ENCODE measurements around the gene PGP.

Gene PGP

GRCh38 chr16:2237102-2237482, 22.5 kb upstream of the PGP start:
- DNase-seq: no peak

DNA sequence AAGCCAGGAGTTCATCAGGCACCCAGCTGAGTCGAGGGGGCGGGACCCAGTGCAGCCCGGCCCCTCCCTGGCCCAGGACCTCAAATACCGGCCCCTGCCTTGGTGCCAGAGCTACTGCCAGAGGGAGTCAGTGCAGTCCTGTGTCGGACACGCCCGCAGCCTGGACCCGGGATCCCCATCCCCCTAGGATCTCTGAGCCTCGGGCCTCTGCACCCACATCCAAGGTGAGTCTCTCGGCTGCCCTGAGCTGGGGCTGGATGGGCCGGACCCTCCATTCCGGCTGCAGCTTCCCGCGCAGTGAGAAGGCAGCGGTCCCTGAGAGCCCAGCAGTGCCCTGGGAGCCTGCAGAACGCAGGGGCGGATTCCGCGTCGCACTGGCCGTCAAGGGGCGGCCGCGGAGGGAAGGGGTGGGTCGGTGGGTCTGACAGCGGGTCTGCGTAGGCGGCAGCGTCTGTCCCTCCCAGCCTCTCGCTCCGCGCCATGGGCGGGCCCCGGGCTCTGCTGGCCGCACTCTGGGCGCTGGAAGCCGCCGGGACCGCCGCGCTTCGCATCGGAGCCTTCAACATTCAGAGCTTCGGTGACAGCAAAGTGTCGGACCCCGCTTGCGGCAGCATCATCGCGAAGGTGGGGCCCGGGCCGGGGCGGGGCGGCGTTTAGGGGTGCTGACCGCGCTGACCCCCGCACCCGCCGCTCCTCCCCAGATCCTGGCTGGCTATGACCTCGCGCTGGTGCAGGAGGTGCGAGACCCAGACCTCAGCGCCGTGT, 21.9 kb upstream of the PGP start, which contains the start of gene DNASE1L2:
Gene DNASE1L2 (plus strand): TSS at position 108 of the 765 bp plus-strand sequence. CDS start 373 bp downstream, at position 481.
- no peak for DNase-seq

GRCh38 chr16:2235695-2236336, 21.2 kb upstream of the PGP start:
- no peak for DNase-seq

DNA sequence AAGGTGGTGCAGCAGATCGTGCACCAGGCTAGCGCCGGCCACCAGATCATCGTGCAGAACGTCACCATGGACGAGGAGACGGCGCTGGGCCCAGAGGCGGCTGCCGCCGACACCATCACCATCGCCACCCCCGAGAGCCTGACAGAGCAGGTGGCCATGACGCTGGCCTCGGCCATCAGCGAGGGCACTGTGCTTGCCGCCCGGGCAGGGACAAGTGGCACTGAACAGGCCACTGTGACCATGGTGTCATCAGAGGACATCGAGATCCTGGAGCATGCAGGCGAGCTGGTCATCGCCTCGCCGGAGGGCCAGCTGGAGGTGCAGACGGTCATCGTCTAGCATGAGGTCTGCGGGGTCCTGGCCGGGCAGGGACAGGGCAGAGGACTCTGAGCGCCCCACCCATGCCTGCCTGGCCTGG, 20.6 kb upstream of the PGP start:
- DNase-seq: no peak

- no peak for DNase-seq
Measured at GRCh38 chr16:2234813-2235170, 20.2 kb upstream of the PGP start.

- no peak for DNase-seq
Measured at GRCh38 chr16:2233872-2234812, 19.5 kb upstream of the PGP start.

- no peak for DNase-seq
Measured at GRCh38 chr16:2233046-2233775, 18.6 kb upstream of the PGP start.

DNA sequence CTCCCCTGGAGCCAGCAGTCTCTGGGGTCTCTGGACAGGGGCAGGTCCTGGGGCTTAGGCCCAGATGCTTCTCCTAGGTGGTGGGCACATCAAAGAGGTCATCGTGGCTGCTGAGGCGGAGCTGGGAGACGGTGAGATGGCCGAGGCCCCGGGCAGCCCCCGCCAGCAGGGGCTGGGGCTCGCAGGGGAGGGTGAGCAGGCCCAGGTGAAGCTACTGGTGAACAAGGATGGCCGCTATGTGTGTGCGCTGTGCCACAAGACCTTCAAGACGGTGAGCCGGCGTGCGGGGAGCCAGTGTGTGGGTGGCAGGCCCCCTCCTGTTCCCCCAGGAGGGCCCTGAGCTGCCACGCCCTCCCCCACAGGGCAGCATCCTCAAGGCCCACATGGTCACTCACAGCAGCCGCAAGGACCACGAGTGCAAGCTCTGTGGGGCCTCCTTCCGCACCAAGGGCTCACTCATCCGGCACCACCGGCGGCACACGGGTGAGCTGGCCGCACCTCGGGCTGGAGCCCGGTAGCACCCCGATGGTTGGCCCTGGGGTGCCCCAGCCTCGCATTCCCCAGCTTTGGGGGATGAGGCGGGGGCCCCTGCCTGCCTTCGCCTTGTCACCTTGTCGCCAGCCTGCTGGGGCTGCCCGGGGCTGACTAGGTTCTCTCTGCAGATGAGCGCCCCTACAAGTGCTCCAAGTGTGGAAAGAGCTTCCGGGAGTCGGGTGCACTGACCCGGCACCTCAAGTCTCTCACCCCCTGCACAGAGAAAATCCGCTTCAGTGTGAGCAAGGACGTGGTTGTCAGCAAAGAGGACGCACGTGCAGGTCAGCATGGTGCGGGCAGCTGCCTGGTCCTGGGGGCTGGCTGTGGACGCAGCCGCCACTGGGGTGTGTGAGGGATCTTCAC, 17.7 kb upstream of the PGP start:
- no peak for DNase-seq

DNA sequence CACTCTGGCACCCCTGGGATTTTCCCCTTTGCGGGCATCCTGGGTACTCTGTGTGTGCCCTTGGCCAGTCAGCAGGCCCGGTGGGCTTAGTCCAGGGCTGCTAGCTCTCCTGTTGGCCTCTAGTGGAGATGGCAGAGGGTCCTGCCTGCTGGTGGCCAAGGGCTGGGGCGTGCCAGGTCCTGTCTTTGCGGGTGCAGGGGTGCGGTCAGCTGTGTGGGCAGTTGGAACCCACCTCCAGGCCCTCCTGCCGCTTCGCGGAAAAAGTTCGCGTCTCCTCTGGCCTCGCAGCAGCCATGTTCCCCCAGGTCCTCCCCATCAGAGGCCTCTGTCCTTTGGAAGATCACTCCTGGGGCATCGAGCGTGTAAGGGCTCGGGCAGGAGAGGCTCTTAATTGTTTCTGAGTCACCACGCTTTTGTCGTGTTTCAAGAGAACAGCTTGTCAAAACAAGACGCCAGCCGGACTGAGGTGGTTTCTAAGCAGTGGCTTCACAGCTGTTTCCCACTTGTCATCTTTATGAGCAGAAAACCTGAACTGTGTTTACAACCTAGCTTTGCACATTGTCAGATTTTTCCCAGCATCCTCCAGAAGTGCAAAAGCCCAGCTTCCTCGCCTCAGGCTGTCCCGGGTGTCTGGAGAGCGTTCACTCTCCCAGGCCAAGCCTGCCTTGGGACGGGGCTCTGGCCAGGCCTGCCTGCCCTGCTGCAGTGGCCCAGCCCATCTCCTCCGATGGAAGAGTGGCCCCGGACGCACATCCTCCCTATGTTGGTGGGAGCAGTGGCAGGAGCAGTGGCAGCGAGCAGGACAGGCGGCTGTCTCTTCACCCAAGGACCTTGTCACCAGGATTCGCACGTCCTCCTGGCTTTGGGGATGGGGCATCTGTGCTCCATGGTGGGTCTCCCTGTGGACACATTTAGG, 16.6 kb upstream of the PGP start:
- DNase-seq: no peak

DNA sequence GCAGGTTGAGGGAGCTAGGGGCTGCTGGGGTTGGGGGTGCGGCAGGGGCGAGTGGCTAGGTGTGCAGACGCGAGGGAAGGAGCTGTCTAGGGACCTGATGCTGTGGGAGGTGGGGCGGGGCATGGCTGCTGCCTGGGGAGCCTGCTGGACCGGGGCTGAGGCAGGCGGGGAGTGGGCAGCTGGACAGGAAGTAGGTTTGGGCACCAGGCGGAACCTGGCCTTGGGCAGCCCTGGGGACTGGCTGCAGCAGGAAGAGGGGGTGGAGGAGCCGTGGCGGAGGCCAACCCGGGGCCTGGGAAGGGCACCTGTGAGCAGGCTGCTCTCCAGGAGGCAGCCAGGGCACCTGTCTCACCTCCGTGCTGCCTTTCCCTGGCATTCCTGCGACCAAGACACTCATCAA, 15.7 kb upstream of the PGP start:
- DNase-seq: no peak

- DNase-seq: no peak
Measured at GRCh38 chr16:2229632-2230250, 15.1 kb upstream of the PGP start.

- DNase-seq: no peak
Measured at GRCh38 chr16:2229091-2229490, 14.5 kb upstream of the PGP start.

DNA sequence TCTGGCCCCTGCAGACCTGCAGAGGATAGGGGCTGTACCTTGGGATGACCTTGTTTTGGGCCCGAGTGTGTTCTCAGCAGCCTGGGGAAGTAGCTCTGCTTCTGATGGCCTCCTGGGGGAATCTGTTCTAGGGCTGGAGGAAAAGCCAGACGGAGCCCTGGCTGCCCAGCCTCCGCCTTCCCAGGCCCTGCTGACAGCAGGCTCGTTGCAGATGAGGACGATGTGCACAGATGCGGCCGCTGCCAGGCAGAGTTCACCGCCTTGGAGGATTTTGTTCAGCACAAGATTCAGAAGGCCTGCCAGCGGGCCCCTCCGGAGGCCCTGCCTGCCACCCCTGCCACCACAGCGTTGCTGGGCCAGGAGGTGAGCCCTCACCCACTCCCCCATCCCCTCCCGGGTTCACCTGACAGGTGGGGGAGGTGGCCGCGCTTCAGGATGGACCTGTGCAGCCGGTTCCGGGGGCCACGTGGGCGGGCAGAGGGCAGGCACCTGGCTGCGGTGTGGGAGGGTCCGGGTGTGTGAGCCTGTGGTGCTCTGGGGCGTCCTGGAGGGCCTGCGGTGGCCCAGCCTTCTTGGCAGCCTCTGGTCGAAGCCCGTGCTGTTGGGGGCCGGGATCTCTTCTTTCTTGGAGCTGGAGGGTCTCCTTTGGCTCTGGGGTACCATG, 13.7 kb upstream of the PGP start:
- no peak for DNase-seq

- DNase-seq: no peak
Measured at GRCh38 chr16:2226918-2227317, 12.3 kb upstream of the PGP start.

GRCh38 chr16:2226245-2226793, 11.7 kb upstream of the PGP start:
- DNase-seq: no peak

GRCh38 chr16:2223942-2224486, 9.4 kb upstream of the PGP start:
- no peak for DNase-seq

- DNase-seq: peak; percentile 95
Measured at GRCh38 chr16:2223221-2223941, 8.7 kb upstream of the PGP start, which contains the start of gene E4F1. TSS of gene E4F1 (plus strand) at chr16:2223591. CDS start at chr16:2223614, 23 bp downstream.

DNA sequence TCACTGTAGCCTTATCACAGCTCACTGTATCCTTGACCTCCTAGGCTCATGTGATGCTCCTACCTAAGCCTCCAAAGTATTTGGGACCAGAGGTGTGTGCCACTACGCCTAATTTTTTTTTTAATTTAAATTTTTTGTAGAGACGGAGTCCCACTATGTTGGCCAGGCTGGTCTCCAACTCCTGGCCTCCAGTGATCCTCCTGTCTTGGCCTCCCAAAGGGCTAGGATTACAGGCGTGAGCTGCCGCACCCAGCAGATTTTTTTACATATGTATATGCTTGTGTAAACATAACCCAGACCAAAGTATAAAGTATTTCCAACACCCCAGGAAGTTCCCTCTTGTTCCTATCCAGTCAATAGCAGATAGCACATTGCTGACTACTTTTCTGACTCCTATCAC, 1.7 kb upstream of the PGP start:
- DNase-seq: no peak
